Breast epithelium (tissue), 4 donors: ENCODE measurements around the gene SERPINB2. TPM values are rescaled to one million over a fixed set of nuclear protein-coding genes. Genes with fewer than 3 reads are reported as not detected.

Experiments
- DNase-seq, 2 donors: peaks; one replicate each; pipeline ENCODE4 v3.0.0-alpha.2; 2019; ENCODE audit warnings: low spot score in 2 of 2
- H3K27ac ChIP-seq, 2 donors: fragments of 200-600 bp; sonication (generic) in 1 of 2; one replicate each; pipeline ENCODE4 v1.5.1; 2016 to 2019; ENCODE audit warnings: mild to moderate bottlenecking in 1 of 2
- H3K27me3 ChIP-seq, 2 donors: fragments of 200-600 bp; sonication (generic) in 1 of 2; one replicate each; pipeline versions ENCODE4 v1.5.1 to v1.6.0; 2017 to 2019; ENCODE audit warnings: control low read depth in 1 of 2, mild to moderate bottlenecking in 1 of 2
- H3K36me3 ChIP-seq: fragments of 200-600 bp; one replicate; pipeline ENCODE4 v1.5.1; 2019
- H3K4me1 ChIP-seq, 2 donors: fragments of 200-600 bp; sonication (generic); one replicate each; pipeline ENCODE4 v1.5.1; 2016 to 2019; ENCODE audit warnings: control low read depth in 1 of 2
- H3K4me3 ChIP-seq, 3 donors: fragments of 200-600 bp; sonication (generic); 1 replicate in 2 of 3; 2 replicates in 1 of 3; pipeline ENCODE4 v1.5.1; 2016 to 2019; ENCODE audit warnings: mild to moderate bottlenecking in 3 of 3, moderate library complexity in 2 of 3
- H3K9me3 ChIP-seq, 2 donors: fragments of 200-600 bp; sonication (generic) in 1 of 2; one replicate each; pipeline ENCODE4 v1.5.1; 2016 to 2019; ENCODE audit warnings: control low read depth in 1 of 2
- POLR2A ChIP-seq: fragments of 450-650 bp; IDR thresholded peaks from one replicate; pipeline ENCODE4 v1.6.1; 2016; ENCODE audit warnings: antibody characterized with exemption, mild to moderate bottlenecking, moderate library complexity
- POLR2AphosphoS5 ChIP-seq, 3 donors: sonication (generic); formaldehyde crosslinking; IDR thresholded peaks; one replicate each; pipeline ENCODE4 v1.6.1; 2017; ENCODE audit warnings: antibody characterized with exemption in 3 of 3
- intact Hi-C: fragments of 100-400 bp; cut with DNase I; formaldehyde crosslinking; loops from one replicate; pipeline ENCODE4 v1.15.1; 2023; ENCODE audit warnings: low total_unique reads
- total RNA-seq, 3 donors: library from RNA; depleted of rRNA; stranded (reverse); fragments of >200 nt; gene quantifications; one replicate each; pipeline ENCODE4 v1.1.0, GENCODE V29; 2016
- TF ChIP-seq, protein P1 (sequence below), 3 donors: fragments of 450-650 bp; IDR thresholded peaks; one replicate each; pipeline ENCODE4 v1.5.1; 2016 to 2017; ENCODE audit warnings: antibody characterized with exemption in 3 of 3, mild to moderate bottlenecking in 3 of 3, moderate library complexity in 3 of 3

The SERPINB2 gene
- total RNA-seq, 3 donors from 2014 or later = 0.32 to 16.2 TPM; not detected in 1

DNA sequence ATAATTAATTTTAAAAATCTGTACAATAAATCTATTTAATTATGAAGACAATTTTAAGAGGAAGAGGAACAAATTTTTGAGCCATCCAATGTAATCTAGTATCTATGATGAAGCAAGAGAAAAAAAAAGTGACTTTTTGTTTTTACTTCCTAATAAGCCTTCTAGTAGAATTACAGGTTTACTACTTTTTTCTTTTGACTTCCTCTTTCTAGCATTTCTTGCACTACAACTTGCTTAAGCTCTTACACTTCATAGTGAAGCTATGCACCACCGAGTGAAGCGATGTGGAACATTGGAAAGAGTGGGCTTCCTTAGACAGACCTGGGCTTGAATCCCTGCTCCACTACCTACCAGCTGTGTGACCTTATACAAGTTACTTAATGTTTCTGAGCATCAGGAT lies 2.1 kb downstream of the SERPINB2 start:
- DNase-seq = no peak
- H3K36me3 ChIP-seq = no peaks in the 10 kb centered on the region
- H3K27ac ChIP-seq = no peak overlapping the region
- H3K27me3 ChIP-seq = no peaks in the 10 kb centered on the region
- no peaks in the 10 kb centered on the region for H3K4me1 ChIP-seq
- intact Hi-C loops = no loop called here
- TF ChIP-seq, protein P1, sequence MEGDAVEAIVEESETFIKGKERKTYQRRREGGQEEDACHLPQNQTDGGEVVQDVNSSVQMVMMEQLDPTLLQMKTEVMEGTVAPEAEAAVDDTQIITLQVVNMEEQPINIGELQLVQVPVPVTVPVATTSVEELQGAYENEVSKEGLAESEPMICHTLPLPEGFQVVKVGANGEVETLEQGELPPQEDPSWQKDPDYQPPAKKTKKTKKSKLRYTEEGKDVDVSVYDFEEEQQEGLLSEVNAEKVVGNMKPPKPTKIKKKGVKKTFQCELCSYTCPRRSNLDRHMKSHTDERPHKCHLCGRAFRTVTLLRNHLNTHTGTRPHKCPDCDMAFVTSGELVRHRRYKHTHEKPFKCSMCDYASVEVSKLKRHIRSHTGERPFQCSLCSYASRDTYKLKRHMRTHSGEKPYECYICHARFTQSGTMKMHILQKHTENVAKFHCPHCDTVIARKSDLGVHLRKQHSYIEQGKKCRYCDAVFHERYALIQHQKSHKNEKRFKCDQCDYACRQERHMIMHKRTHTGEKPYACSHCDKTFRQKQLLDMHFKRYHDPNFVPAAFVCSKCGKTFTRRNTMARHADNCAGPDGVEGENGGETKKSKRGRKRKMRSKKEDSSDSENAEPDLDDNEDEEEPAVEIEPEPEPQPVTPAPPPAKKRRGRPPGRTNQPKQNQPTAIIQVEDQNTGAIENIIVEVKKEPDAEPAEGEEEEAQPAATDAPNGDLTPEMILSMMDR (IDR thresholded peaks at IDR 0.05) = no peak
- TF ChIP-seq POLR2A (no peak), POLR2AphosphoS5 (IDR thresholded peaks at IDR 0.05) (no peak)
- no peaks in the 10 kb centered on the region for H3K9me3 ChIP-seq
- H3K4me3 ChIP-seq = no peak overlapping the region

DNA sequence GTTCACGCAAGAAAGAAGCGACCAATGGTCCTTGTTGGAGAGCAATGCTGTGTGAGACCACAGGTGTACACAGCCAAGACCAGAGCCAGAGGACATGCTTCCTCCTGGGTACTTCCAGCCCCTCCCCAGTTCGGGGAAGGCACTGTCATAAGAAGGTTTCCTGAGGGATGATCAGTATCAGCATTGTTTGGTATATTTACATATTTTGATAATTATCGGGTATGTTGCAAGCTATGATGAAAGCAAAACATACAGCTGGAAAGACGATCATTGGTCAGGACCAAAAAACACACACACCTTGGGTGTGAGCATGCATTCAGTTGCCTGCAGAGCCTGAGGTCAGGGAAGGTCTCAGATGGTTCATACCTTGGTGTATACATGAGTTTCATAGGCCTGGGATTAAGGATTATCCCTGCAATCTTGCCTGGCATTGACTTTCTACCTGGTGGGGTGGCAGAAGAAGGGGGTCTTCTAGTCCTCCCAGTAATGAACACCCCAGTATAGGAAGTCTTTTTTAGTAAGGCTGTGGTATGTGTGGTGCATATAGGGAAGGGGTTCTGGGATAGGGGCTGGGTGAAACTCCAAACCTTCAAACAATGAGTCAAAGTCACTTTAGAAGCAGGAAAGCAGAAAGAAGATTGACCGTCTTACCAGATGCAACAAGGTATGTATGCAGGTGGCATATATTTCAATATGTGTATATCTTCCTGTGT lies 2.9 kb downstream of the SERPINB2 start:
- Histone ChIP-seq H3K9me3 (no peaks in the 10 kb centered on the region), H3K36me3 (no peaks in the 10 kb centered on the region), H3K27ac (no peak overlapping the region), H3K27me3 (no peaks in the 10 kb centered on the region), H3K4me3 (no peak overlapping the region), H3K4me1 (no peaks in the 10 kb centered on the region)
- TF ChIP-seq POLR2AphosphoS5 (IDR thresholded peaks at IDR 0.05) (no peak), POLR2A (no peak)
- TF ChIP-seq, protein P1 (IDR thresholded peaks at IDR 0.05) = no peak
- intact Hi-C loops = no loop called here
- DNase-seq = no peak

DNA sequence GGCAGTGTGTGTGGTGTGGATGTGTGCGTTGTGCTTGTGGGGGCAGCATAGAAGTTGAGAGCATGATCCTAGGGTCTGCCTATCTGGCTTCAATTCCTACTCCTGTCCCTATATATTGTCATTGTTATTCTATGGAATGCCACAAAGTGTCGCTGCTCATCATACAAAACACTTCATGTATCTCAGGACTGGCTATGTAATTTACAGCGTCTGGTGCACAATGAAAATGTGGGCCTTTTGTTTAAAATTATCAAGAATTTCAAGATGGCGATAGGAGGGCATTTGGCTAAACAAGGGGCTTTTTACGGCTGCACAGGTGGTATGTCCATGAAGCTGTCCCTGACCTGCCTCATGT lies 3.4 kb downstream of the SERPINB2 start:
- Histone ChIP-seq H3K36me3 (no peaks in the 10 kb centered on the region), H3K27me3 (no peaks in the 10 kb centered on the region), H3K4me3 (no peak overlapping the region), H3K27ac (no peak overlapping the region), H3K9me3 (no peaks in the 10 kb centered on the region), H3K4me1 (no peaks in the 10 kb centered on the region)
- no peak for DNase-seq
- TF ChIP-seq POLR2AphosphoS5 (IDR thresholded peaks at IDR 0.05) (no peak), POLR2A (no peak)
- TF ChIP-seq, protein P1 (IDR thresholded peaks at IDR 0.05) = no peak
- intact Hi-C loops = no loop called here

DNA sequence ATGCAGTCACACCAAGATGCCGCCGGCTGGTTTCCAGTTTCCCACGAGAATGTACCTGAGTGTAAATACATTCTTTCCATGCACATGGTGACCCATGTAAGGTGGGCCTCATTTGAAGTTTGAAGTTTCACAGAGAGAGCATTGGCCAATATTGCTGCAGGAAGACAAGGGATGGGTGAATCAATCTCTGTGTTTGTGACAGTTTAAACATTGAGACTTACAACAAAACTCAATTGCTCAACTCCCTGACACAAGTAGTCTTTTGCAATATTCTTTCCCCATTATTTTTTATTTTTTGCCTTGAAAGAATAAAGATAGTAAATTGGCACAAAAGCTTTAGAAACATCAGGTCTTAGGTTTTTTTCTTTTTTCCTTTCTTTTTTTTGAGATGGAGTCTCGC lies 5.1 kb downstream of the SERPINB2 start:
- H3K4me3 ChIP-seq = no peak overlapping the region
- no peak for DNase-seq
- no peaks in the 10 kb centered on the region for H3K4me1 ChIP-seq
- H3K36me3 ChIP-seq = no peaks in the 10 kb centered on the region
- intact Hi-C loops = no loop called here
- H3K27me3 ChIP-seq = no peaks in the 10 kb centered on the region
- no peaks in the 10 kb centered on the region for H3K9me3 ChIP-seq
- no peak overlapping the region for H3K27ac ChIP-seq
- no peak for TF ChIP-seq POLR2AphosphoS5 (IDR thresholded peaks at IDR 0.05)
- TF ChIP-seq, protein P1 (IDR thresholded peaks at IDR 0.05) = no peak
- TF ChIP-seq POLR2A = no peak

DNA sequence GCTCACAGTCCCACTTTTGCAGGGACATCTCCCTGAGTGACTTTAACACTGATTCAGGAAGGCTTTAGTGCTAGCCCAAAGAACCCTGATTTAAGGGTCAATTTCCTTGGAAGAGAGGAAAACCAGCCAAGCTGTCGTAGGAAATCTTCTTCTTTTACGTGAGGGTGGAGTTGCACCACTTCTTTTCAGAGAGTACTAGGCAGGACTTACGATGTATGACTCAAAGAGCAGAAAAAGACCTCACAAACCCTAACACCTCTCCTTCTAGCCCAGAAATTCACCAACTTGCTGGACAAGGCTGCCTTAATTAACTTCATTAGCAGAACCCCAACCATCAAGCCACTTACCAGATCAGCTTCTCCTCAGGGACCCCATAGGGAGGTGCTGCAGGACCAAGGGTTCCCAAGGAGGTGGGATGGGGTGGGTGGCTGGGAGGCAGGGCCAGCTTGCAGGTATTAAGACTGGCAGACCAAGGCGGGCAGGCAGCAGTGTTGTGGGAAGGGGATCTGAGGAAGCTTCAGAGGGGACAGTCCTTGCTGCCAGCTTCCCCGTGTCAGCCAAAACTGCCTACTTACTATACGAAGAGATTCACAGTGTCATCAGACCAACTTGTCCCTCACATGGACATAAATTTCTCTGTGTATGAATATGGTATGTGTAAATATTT lies 6.7 kb downstream of the SERPINB2 start:
- intact Hi-C loops = no loop called here
- no peak for DNase-seq
- no peak for TF ChIP-seq POLR2A
- TF ChIP-seq POLR2AphosphoS5 (IDR thresholded peaks at IDR 0.05) = no peak
- TF ChIP-seq, protein P1 (IDR thresholded peaks at IDR 0.05) = no peak
- H3K27ac ChIP-seq = no peak overlapping the region
- H3K36me3 ChIP-seq = no peaks in the 10 kb centered on the region
- no peaks in the 10 kb centered on the region for H3K27me3 ChIP-seq
- H3K4me3 ChIP-seq = no peak overlapping the region
- no peaks in the 10 kb centered on the region for H3K4me1 ChIP-seq
- H3K9me3 ChIP-seq = no peaks in the 10 kb centered on the region
